A549 treated with RU486 at 1 μM for 4 hours (cell line): ENCODE measurements around the gene TRHDE. TPM values are rescaled to one million over a fixed set of nuclear protein-coding genes. Genes with fewer than 3 reads are reported as not detected.

Experiments
- total RNA-seq: library from RNA; stranded (reverse); fragments of 200-300 nt; extraction: Qiagen RNA extraction; gene quantifications from 5 replicates; pipeline ENCODE4 v1.2.3, GENCODE V29; 2022; ENCODE audit warnings: low read depth

TRHDE gene, protein sequence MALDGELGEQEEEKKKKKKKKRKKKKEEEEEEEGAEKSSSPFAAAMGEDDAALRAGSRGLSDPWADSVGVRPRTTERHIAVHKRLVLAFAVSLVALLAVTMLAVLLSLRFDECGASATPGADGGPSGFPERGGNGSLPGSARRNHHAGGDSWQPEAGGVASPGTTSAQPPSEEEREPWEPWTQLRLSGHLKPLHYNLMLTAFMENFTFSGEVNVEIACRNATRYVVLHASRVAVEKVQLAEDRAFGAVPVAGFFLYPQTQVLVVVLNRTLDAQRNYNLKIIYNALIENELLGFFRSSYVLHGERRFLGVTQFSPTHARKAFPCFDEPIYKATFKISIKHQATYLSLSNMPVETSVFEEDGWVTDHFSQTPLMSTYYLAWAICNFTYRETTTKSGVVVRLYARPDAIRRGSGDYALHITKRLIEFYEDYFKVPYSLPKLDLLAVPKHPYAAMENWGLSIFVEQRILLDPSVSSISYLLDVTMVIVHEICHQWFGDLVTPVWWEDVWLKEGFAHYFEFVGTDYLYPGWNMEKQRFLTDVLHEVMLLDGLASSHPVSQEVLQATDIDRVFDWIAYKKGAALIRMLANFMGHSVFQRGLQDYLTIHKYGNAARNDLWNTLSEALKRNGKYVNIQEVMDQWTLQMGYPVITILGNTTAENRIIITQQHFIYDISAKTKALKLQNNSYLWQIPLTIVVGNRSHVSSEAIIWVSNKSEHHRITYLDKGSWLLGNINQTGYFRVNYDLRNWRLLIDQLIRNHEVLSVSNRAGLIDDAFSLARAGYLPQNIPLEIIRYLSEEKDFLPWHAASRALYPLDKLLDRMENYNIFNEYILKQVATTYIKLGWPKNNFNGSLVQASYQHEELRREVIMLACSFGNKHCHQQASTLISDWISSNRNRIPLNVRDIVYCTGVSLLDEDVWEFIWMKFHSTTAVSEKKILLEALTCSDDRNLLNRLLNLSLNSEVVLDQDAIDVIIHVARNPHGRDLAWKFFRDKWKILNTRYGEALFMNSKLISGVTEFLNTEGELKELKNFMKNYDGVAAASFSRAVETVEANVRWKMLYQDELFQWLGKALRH
- 0.09 to 0.30 TPM (median 0.12 TPM) in 4 of 5 replicates, not detected in the other for total RNA-seq

GRCh38 chr12:72272091-72272661 is at the start of gene TRHDE:
TRHDE (plus strand) TSS chr12:72272370; CDS start chr12:72272644, 274 bp downstream.

